ENCODE data around the gene NUP210.

DNA sequence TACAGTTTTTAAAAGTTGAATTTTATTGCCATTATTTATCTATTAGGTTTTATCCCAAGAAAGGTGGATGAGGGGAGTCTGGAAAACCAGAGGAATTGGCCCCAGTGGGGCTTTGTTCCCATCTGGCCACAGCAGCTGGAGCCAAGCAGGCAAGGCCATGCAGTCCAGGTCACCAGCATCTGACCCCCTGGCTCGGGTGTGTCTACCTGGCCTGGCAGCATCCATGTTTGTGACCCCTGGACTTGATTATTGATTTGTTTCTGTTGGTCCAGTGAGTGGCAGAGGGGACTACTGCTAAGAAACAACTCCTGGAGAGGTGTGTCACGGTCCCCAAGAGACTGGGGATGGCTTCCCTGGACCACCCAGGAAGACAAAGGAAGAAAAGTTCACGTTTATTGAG, 111.1 kb downstream of the NUP210 start:
- TF ChIP-seq RBM22 (optimal IDR thresholded peaks at IDR 0.05; ENCODE audit: low read length) (no peak), SIN3A (IDR thresholded peaks at IDR 0.05; ENCODE audit: borderline replicate concordance, low read depth, low read length) (no peak), FOXM1 (CRISPR knock-in tag; IDR thresholded peaks at IDR 0.05) (no peak), ESRRA (CRISPR knock-in tag; IDR thresholded peaks at IDR 0.05; ENCODE audit: low read depth) (no peak), ATF1 (CRISPR knock-in tag; IDR thresholded peaks at IDR 0.05) (no peak), NR1H2 (CRISPR knock-in tag; IDR thresholded peaks at IDR 0.05; ENCODE audit: borderline replicate concordance, low read depth) (no peak)
- TF ChIP-seq, protein P1, sequence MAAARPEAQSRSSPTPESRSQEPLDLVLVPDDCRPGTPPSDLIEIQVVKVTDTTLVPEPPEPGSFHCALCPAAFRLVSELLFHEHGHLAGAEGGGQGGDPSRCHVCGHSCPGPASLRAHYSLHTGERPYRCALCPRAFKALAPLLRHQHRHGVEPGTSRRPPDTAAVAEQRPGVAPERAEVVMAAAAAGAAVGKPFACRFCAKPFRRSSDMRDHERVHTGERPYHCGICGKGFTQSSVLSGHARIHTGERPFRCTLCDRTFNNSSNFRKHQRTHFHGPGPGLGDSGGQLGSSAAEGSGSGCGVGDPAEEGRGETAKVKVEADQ (CRISPR knock-in tag; IDR thresholded peaks at IDR 0.05; ENCODE audit: borderline replicate concordance), result no peak
- TF ChIP-seq, protein P2, sequence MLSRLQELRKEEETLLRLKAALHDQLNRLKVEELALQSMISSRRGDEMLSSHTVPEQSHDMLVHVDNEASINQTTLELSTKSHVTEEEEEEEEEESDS (CRISPR knock-in tag; IDR thresholded peaks at IDR 0.05; ENCODE audit: borderline replicate concordance), result no peak
- TF ChIP-seq, protein P3, sequence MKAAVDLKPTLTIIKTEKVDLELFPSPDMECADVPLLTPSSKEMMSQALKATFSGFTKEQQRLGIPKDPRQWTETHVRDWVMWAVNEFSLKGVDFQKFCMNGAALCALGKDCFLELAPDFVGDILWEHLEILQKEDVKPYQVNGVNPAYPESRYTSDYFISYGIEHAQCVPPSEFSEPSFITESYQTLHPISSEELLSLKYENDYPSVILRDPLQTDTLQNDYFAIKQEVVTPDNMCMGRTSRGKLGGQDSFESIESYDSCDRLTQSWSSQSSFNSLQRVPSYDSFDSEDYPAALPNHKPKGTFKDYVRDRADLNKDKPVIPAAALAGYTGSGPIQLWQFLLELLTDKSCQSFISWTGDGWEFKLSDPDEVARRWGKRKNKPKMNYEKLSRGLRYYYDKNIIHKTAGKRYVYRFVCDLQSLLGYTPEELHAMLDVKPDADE (CRISPR knock-in tag; IDR thresholded peaks at IDR 0.05), result no peak

Measured in HepG2 (cell line).